ENCODE data around the gene PUS10. TPM values are rescaled to one million over a fixed set of nuclear protein-coding genes. Genes with fewer than 3 reads are reported as not detected.

Gene PUS10
- total and polyA plus RNA-seq, 2 of the 13 experiments (the other 11 are each of a cell fraction or from before 2014, with no cell fraction given): 41.4 to 44.3 TPM

DNA sequence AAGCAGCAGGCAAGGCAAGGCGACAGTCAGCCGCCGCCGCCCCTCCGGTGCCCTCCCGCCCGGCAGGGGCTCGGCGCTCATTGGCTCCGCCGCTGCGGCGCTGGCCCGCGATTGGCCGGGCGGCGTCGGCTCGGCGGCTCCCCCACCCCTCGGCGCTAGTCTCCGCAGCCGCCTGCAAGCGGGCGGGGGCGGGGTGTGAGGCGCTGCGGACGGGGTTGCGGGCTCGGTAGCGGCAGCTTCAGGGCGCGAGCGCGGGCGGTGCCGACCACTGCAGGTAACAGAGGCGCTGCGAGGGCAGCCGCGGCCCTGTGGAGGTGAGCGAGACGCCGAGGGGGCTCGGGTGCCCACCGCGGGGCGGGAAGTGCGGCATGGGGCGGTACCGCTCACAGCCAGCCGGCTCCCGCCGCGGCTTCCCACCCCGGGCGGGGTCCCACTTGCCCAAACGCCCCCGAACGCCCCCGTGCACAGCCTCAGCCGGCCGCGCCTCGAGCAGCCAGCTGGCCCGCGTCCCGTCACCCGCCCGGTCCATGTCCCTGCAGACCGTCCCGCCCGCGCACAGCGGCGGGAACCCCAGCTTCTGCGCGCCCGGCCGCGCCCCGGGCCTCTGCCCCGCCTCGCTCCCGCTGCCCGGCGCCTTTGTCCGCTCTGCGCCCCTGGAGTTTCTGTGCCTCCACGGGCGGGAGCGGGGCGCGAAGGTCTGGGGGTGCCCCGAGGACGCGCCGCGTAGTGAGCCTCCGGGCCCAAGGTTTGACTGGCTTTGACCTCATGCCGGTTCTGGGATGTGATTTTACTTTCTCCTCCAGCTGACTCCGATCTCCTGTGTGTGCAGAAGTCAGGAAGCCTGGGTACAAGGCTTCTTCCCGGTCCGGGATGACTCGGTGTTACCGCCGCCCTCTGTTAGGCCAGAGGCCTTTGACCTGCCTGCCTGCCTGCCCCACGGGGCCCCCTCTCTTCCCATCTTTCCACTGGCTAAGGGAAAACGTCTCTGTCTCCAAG, 48.0 kb upstream of the PUS10 start, which contains the start of gene SANBR (continued):
- TF ChIP-seq LRRFIP1 (CRISPR knock-in tag; conservative IDR thresholded peaks at IDR 0.05): no peak
- no peak; the same call in 1 of the 2 replicates for TF ChIP-seq TOPORS (CRISPR knock-in tag; IDR thresholded peaks at IDR 0.05)
- no peak for TF ChIP-seq HDAC6 (IDR thresholded peaks at IDR 0.05; ENCODE audit: low read depth, low read length)
- 0 out of 2 replicates have a peak, but pooled peaks have one; percentile 53 for TF ChIP-seq HOXA5 (CRISPR knock-in tag; IDR thresholded peaks at IDR 0.05)
- no peak for TF ChIP-seq NFE2L1 (CRISPR knock-in tag; IDR thresholded peaks at IDR 0.05; ENCODE audit: borderline replicate concordance)
- peak; percentile 59 for TF ChIP-seq THAP11 (CRISPR knock-in tag; IDR thresholded peaks at IDR 0.05)
- TF ChIP-seq, protein P1, sequence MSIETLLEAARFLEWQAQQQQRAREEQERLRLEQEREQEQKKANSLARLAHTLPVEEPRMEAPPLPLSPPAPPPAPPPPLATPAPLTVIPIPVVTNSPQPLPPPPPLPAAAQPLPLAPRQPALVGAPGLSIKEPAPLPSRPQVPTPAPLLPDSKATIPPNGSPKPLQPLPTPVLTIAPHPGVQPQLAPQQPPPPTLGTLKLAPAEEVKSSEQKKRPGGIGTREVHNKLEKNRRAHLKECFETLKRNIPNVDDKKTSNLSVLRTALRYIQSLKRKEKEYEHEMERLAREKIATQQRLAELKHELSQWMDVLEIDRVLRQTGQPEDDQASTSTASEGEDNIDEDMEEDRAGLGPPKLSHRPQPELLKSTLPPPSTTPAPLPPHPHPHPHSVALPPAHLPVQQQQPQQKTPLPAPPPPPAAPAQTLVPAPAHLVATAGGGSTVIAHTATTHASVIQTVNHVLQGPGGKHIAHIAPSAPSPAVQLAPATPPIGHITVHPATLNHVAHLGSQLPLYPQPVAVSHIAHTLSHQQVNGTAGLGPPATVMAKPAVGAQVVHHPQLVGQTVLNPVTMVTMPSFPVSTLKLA (IDR thresholded peaks at IDR 0.05): no peak
- TF ChIP-seq FOSL1 (CRISPR knock-in tag; IDR thresholded peaks at IDR 0.05; ENCODE audit: borderline replicate concordance): no peak
- TF ChIP-seq PHF21A (CRISPR knock-in tag; IDR thresholded peaks at IDR 0.05): peak; percentile 84
- TF ChIP-seq, protein P2, sequence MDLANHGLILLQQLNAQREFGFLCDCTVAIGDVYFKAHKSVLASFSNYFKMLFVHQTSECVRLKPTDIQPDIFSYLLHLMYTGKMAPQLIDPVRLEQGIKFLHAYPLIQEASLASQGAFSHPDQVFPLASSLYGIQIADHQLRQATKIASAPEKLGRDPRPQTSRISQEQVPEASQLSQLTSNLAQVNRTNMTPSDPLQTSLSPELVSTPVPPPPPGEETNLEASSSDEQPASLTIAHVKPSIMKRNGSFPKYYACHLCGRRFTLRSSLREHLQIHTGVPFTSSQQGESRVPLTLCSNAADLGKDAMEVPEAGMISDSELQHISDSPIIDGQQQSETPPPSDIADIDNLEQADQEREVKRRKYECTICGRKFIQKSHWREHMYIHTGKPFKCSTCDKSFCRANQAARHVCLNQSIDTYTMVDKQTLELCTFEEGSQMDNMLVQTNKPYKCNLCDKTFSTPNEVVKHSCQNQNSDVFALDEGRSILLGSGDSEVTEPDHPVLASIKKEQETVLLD (CRISPR knock-in tag; IDR thresholded peaks at IDR 0.05; ENCODE audit: low read depth): peak; percentile 91
- TF ChIP-seq TAF1 (CRISPR knock-in tag; IDR thresholded peaks at IDR 0.05): peak; percentile 68
- TF ChIP-seq, protein P3, sequence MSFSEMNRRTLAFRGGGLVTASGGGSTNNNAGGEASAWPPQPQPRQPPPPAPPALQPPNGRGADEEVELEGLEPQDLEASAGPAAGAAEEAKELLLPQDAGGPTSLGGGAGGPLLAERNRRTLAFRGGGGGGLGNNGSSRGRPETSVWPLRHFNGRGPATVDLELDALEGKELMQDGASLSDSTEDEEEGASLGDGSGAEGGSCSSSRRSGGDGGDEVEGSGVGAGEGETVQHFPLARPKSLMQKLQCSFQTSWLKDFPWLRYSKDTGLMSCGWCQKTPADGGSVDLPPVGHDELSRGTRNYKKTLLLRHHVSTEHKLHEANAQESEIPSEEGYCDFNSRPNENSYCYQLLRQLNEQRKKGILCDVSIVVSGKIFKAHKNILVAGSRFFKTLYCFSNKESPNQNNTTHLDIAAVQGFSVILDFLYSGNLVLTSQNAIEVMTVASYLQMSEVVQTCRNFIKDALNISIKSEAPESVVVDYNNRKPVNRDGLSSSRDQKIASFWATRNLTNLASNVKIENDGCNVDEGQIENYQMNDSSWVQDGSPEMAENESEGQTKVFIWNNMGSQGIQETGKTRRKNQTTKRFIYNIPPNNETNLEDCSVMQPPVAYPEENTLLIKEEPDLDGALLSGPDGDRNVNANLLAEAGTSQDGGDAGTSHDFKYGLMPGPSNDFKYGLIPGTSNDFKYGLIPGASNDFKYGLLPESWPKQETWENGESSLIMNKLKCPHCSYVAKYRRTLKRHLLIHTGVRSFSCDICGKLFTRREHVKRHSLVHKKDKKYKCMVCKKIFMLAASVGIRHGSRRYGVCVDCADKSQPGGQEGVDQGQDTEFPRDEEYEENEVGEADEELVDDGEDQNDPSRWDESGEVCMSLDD (CRISPR knock-in tag; IDR thresholded peaks at IDR 0.05; ENCODE audit: borderline replicate concordance): 0 out of 2 replicates have a peak, but pooled peaks have one; percentile 55
- peak; percentile 73 to 80 for TF ChIP-seq NR2F1 (CRISPR knock-in tag; IDR thresholded peaks at IDR 0.05)
- TF ChIP-seq RFXANK (CRISPR knock-in tag; IDR thresholded peaks at IDR 0.05): no peak
- peak; percentile 80 for TF ChIP-seq YEATS4 (CRISPR knock-in tag; IDR thresholded peaks at IDR 0.05; ENCODE audit: borderline replicate concordance)
- TF ChIP-seq ZZZ3 (CRISPR knock-in tag; IDR thresholded peaks at IDR 0.05; ENCODE audit: borderline replicate concordance): no peak
- TF ChIP-seq ZMYM3 (CRISPR knock-in tag; IDR thresholded peaks at IDR 0.05): no peak; the same call in 1 of the 2 replicates
- no peak for TF ChIP-seq ZNF230 (CRISPR knock-in tag; IDR thresholded peaks at IDR 0.05)

Data from HepG2 (cell line).